Vagina (tissue), 2 donors: ENCODE data around the gene TRPM2. TPM values are rescaled to one million over a fixed set of nuclear protein-coding genes. Genes with fewer than 3 reads are reported as not detected.
A peak's percentile ranks its signal among the peaks of the same experiment; 100 is the strongest.
"Not testable (repeated sequence)": the region's sequence is repeated elsewhere in the genome, so short reads cannot be mapped to it uniquely, and the experiment has no call there.

ENCODE experiments used
- DNase-seq, 2 donors: peaks; one replicate each; pipeline ENCODE4 v3.0.0-alpha.2; 2017; ENCODE audit errors: extremely low spot score in 2 of 2
- H3K27ac ChIP-seq: fragments of 200-600 bp; sonication (generic); one replicate; pipeline ENCODE4 v1.5.1; 2019
- H3K27me3 ChIP-seq: fragments of 200-600 bp; sonication (generic); one replicate; pipeline ENCODE4 v1.5.1; 2019
- H3K36me3 ChIP-seq, 2 donors: fragments of 200-600 bp; sonication (generic); one replicate each; pipeline ENCODE4 v1.5.1; 2017 to 2019
- H3K4me1 ChIP-seq: fragments of 200-600 bp; sonication (generic); one replicate; pipeline ENCODE4 v1.5.1; 2019
- H3K4me3 ChIP-seq, 2 donors: fragments of 200-600 bp; sonication (generic); 1 replicate in 1 of 2; 2 replicates in 1 of 2; pipeline ENCODE4 v1.5.1; 2016 to 2019
- H3K9me3 ChIP-seq: fragments of 200-600 bp; sonication (generic); one replicate; pipeline ENCODE4 v1.5.1; 2019
- CTCF ChIP-seq, 3 experiments: fragments of 450-650 bp in 2 of 3; fragments of 200-600 bp in 1 of 3; sonication (generic) in 1 of 3; IDR thresholded peaks; one replicate each; pipeline ENCODE4 v1.5.1; 2017 to 2019; ENCODE audit warnings: antibody characterized with exemption in 3 of 3, mild to moderate bottlenecking in 2 of 3, moderate library complexity in 2 of 3
- POLR2A ChIP-seq, 2 donors: fragments of 450-650 bp; IDR thresholded peaks; one replicate each; pipeline ENCODE4 v1.6.1; 2017; ENCODE audit warnings: antibody characterized with exemption in 2 of 2, mild to moderate bottlenecking in 2 of 2, moderate library complexity in 2 of 2
- POLR2AphosphoS5 ChIP-seq, 2 donors: sonication (generic); formaldehyde crosslinking; IDR thresholded peaks; one replicate each; pipeline ENCODE4 v1.9.0; 2017; ENCODE audit warnings: antibody characterized with exemption in 2 of 2, mild to moderate bottlenecking in 2 of 2, low read depth in 1 of 2; ENCODE audit not compliant: insufficient read depth in 1 of 2
- intact Hi-C: fragments of 100-400 bp; cut with DNase I; formaldehyde crosslinking; loops from one replicate; pipeline ENCODE4 v1.15.1; 2023
- total RNA-seq: library from RNA; depleted of rRNA; stranded (reverse); fragments of >200 nt; gene quantifications from one replicate; pipeline ENCODE4 v1.2.3, GENCODE V29; 2016

The TRPM2 gene
- total RNA-seq, 1 donor from 2014 or later, result 2.2 TPM

GRCh38 chr21:44337941-44338895 lies 15.2 kb upstream of the TRPM2 start:
- H3K36me3 ChIP-seq, result peaks cover 0 to 9% of the 10 kb centered on the region in 2 donors
- DNase-seq, result peak in 1 of 2 donors; percentile 96
- H3K4me1 ChIP-seq, result peaks cover 29% of the 10 kb centered on the region
- TF ChIP-seq POLR2AphosphoS5 (IDR thresholded peaks at IDR 0.05; ENCODE audit: insufficient read depth in 1 of 2, low read depth in 1 of 2), result peak in 1 of 2 donors; percentile 70
- TF ChIP-seq POLR2A (IDR thresholded peaks at IDR 0.05), result no peak
- peak in 1 of 3 experiments; percentile 26 for TF ChIP-seq CTCF (IDR thresholded peaks at IDR 0.05)
- H3K9me3 ChIP-seq, result no peaks in the 10 kb centered on the region
- peak overlapping the region; percentile 90 for H3K27ac ChIP-seq
- peak overlapping the region; percentile 56 to 90 for H3K4me3 ChIP-seq
- H3K27me3 ChIP-seq, result no peaks in the 10 kb centered on the region
- intact Hi-C loops, result loop anchor here (10.0 kb wide), 2 partner anchors 467 to 537 kb away; partner anchors contain the start of genes PTTG1IP and UBE2G2

GRCh38 chr21:44338971-44339910 lies 14.2 kb upstream of the TRPM2 start, which contains the start of gene CFAP410:
Gene CFAP410 (minus strand): TSS chr21:44339390. CDS start chr21:44339194, 196 bp downstream.
- Histone ChIP-seq H3K36me3 (peaks cover 0 to 9% of the 10 kb centered on the region in 2 donors), H3K4me1 (peaks cover 29% of the 10 kb centered on the region), H3K27ac (peak within 1 kb of the TSS; percentile 94), H3K27me3 (no peaks in the 10 kb centered on the region), H3K4me3 (peak within 1 kb of the TSS; percentile 71 to 90), H3K9me3 (no peaks in the 10 kb centered on the region)
- intact Hi-C loops, result loop anchor here (10.0 kb wide), 2 partner anchors 466 to 536 kb away; partner anchors contain the start of genes PTTG1IP and UBE2G2
- peak in 1 of 2 donors; percentile 96 for DNase-seq
- TF ChIP-seq POLR2AphosphoS5 (IDR thresholded peaks at IDR 0.05; ENCODE audit: insufficient read depth in 1 of 2, low read depth in 1 of 2), result peak; percentile 91 to 98
- peak in 1 of 2 donors; percentile 84 for TF ChIP-seq POLR2A (IDR thresholded peaks at IDR 0.05)
- TF ChIP-seq CTCF (IDR thresholded peaks at IDR 0.05), result peak in 1 of 3 experiments; percentile 7

GRCh38 chr21:44341726-44342458 lies 11.5 kb upstream of the TRPM2 start:
- DNase-seq, H3K27ac ChIP-seq, H3K27me3 ChIP-seq, H3K9me3 ChIP-seq, H3K36me3 ChIP-seq, intact Hi-C loops, H3K4me3 ChIP-seq: not testable (repeated sequence)
- peaks cover 26% of the 10 kb centered on the region for H3K4me1 ChIP-seq

- H3K4me1 ChIP-seq, result peaks cover 16% of the 10 kb centered on the region
- H3K4me3 ChIP-seq, H3K36me3 ChIP-seq, DNase-seq, H3K27ac ChIP-seq, intact Hi-C loops, H3K27me3 ChIP-seq, H3K9me3 ChIP-seq: not testable (repeated sequence)
Observed at GRCh38 chr21:44342981-44343380, 10.4 kb upstream of the TRPM2 start.

GRCh38 chr21:44344541-44345183 lies 8.8 kb upstream of the TRPM2 start:
- H3K27ac ChIP-seq, result no peak overlapping the region
- H3K4me1 ChIP-seq, result peaks cover 8% of the 10 kb centered on the region
- no peaks in the 10 kb centered on the region for H3K27me3 ChIP-seq
- H3K4me3 ChIP-seq, result no peak overlapping the region
- no peaks in the 10 kb centered on the region for H3K9me3 ChIP-seq
- TF ChIP-seq CTCF (IDR thresholded peaks at IDR 0.05) (no peak), POLR2A (IDR thresholded peaks at IDR 0.05) (no peak), POLR2AphosphoS5 (IDR thresholded peaks at IDR 0.05; ENCODE audit: insufficient read depth in 1 of 2, low read depth in 1 of 2) (no peak)
- H3K36me3 ChIP-seq, result no peaks in the 10 kb centered on the region
- intact Hi-C loops, result no loop called here
- no peak for DNase-seq
